Astrocyte of the cerebellum (primary cell): Measurements from ENCODE around the gene C1QTNF8.

Experiments used
- DNase-seq: peaks from one replicate; pipeline ENCODE4 v3.0.0-alpha.2; 2011; ENCODE audit warnings: low read depth
- H3K4me3 ChIP-seq: 2 replicates; pipeline ENCODE4 v1.5.1; 2011; ENCODE audit warnings: mild to moderate bottlenecking, low read depth, low read length, moderate library complexity
- CTCF ChIP-seq: IDR thresholded peaks from 2 replicates; pipeline ENCODE4 v1.5.1; 2012; ENCODE audit warnings: low read length, low read depth, moderate library complexity, mild to moderate bottlenecking; ENCODE audit errors: missing control alignments
- in situ Hi-C: cut with HindIII; loops from 2 replicates; pipeline ENCODE4 v1.10.0; 2017; ENCODE audit warnings: low sequenced_read_pairs

Gene C1QTNF8

DNA sequence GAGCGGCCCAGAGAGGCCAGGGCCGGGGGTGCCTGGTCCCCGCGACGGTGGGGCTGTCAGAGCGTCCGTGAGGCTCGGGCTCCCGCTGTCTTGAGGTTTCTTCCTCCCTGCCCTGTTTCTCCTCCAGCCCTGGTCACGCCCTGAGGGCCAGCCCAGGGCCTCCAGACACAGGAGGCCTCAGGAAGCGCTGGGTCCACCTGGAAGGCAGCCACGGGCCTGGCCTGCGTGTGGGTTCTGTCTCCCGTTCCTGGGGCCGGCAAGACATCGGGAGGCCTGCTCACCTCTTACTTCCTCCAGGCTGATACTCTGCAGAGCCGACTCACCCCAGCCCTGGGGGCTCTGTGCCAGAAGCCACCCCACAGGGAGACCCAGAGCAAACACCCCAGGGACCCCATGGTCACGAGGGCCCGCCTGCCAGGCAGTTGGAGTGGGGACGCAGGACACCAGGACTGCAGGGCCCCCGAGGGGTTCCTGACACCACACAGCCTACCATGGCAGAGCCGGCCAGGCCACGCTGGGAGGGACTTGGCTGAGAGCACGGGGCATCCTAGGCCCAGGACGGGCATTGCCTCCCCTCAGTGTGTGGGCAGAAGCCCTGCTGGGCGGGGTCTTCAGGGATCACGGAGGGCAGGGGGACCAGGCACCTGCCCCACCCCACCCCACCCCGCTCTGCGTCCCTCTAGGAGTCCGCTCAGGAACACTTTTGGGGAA, 37.9 kb upstream of the C1QTNF8 start:
- TF ChIP-seq CTCF: no peak
- DNase-seq: no peak
- in situ Hi-C loops: loop anchor here (25.0 kb wide), 1 partner anchor 153 kb away; no protein-coding TSS in a partner anchor
- no peak overlapping the region for H3K4me3 ChIP-seq

- no peak for TF ChIP-seq CTCF
- in situ Hi-C loops: loop anchor here (25.0 kb wide), 1 partner anchor 154 kb away; no protein-coding TSS in a partner anchor
- no peak overlapping the region for H3K4me3 ChIP-seq
- DNase-seq: no peak
These were observed 37.2 kb upstream of the C1QTNF8 start for GRCh38 chr16:1133271-1133670.

GRCh38 chr16:1132431-1132830, 36.4 kb upstream of the C1QTNF8 start:
- no peak for DNase-seq
- TF ChIP-seq CTCF: no peak
- H3K4me3 ChIP-seq: no peak overlapping the region
- in situ Hi-C loops: loop anchor here (25.0 kb wide), 1 partner anchor 155 kb away; no protein-coding TSS in a partner anchor

- TF ChIP-seq CTCF: no peak
- in situ Hi-C loops: loop anchor here (25.0 kb wide), 1 partner anchor 156 kb away; no protein-coding TSS in a partner anchor
- no peak for DNase-seq
- no peak overlapping the region for H3K4me3 ChIP-seq
These were observed 35.4 kb upstream of the C1QTNF8 start for GRCh38 chr16:1131378-1131994.

- no peak for TF ChIP-seq CTCF
- no peak overlapping the region for H3K4me3 ChIP-seq
- no peak for DNase-seq
- in situ Hi-C loops: loop anchor here (25.0 kb wide), 1 partner anchor 157 kb away; no protein-coding TSS in a partner anchor
These were observed 34.3 kb upstream of the C1QTNF8 start for GRCh38 chr16:1130382-1130781.

DNA sequence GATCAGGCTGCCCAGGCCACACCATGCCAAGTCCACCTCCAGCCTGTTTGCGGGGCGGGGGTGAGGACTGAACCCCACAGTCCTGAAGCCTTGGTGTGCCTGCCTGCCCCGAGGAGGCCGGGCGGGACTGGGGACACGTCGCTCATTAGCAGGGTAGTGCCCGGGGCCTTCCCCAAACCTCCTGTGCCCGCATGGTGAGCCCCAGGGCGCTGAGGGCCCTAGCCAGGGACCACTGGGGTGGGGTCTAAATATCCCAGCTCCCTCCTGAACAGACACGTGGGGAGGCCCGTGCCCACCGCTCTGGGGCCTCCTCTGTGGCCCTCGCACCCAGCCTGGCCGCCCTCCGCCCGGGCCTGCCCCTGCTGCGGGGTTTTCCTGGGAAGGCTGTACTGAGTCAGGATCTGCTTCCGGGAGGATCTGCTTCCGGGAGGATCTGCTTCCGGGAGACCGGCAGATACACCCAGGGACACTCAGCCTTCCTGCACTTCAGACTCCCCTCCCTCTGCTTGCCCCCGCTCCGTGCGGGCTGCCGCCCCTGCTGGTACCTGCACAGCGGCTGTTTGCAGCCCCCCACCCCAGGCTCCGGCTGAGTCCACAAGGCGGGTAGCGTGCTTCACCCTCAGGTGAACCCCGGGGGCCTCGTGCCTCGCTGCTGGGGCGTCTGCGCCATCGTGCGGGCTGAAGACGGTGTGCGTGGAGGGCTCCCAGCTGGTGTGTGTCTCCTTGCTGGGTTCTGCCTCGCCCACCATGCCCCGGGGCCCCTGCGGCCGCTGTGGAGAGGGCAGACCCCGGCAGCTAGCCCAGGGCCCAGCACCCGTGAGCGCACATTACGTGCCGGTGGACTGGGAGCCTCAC, 33.3 kb upstream of the C1QTNF8 start:
- TF ChIP-seq CTCF: no peak
- DNase-seq: no peak
- no peak overlapping the region for H3K4me3 ChIP-seq
- in situ Hi-C loops: loop anchor here (25.0 kb wide), 1 partner anchor 158 kb away; no protein-coding TSS in a partner anchor
